ENCODE results near the gene VPS13C.

DNA sequence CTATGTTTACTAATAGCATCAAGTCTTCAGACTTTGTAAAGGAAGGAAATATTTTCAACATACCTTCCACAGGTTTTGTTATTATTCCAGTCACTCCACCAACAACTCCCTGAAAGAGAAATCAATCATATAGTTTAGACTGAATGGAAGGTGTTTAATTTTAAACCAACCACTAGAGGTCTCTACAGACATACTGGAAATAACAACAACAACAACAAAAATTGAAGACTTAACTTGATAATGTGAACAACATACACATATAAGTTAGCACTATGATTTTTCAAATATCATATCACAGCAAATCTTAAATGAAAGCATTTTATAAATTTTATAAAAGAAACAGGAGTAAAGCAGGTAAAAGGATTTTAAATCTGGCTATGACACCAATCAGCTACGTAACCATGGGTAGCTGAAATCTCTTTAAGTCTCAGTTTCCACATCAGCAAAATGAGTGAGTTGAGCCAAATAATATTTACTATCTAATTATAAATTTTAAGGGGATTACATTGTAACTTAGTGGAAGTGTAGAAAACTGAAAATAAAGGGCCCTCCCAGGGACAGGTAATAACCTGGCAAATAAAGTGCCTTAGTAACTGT is 188.2 kb downstream of the VPS13C start:
- TF ChIP-seq, protein P1, sequence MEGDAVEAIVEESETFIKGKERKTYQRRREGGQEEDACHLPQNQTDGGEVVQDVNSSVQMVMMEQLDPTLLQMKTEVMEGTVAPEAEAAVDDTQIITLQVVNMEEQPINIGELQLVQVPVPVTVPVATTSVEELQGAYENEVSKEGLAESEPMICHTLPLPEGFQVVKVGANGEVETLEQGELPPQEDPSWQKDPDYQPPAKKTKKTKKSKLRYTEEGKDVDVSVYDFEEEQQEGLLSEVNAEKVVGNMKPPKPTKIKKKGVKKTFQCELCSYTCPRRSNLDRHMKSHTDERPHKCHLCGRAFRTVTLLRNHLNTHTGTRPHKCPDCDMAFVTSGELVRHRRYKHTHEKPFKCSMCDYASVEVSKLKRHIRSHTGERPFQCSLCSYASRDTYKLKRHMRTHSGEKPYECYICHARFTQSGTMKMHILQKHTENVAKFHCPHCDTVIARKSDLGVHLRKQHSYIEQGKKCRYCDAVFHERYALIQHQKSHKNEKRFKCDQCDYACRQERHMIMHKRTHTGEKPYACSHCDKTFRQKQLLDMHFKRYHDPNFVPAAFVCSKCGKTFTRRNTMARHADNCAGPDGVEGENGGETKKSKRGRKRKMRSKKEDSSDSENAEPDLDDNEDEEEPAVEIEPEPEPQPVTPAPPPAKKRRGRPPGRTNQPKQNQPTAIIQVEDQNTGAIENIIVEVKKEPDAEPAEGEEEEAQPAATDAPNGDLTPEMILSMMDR (IDR thresholded peaks at IDR 0.05), result peak; percentile 21 to 41 (median 31)
- no peak for TF ChIP-seq POLR2A (IDR thresholded peaks at IDR 0.05)
